ENCODE data around the gene VARS1.
"Not testable (repeated sequence)": the region's sequence is repeated elsewhere in the genome, so short reads cannot be mapped to it uniquely, and the experiment has no call there.

VARS1 gene

DNA sequence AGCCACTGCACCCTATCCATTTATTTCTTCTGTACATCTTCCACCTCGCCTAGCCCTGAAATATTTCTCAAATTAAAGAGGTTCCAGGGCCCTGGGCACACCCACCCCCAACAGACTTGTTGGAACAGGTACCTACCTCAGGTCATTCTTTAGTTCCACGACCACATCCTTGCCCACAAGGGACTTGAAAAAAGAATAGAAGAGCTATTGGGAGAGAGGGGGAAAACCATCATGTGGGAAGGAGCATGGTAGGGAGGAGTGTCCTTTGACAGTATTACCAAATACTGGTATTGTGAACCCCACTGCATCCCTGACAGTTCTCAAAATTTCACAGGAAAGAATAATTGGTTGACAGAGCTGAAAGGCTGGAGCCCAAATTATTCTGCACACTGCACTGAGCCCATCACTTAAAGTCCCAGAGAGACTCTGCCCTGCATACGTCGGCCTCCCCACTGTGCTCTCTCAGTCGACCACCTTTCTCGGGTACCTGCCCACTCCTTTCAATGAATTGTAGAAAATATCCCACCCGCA is 10.5 kb upstream of the VARS1 start:
- ChIA-PET CTCF (interaction anchor here (0.9 to 2.9 kb wide), 5 partner anchors 10 to 76 kb away, joined by 3 to 15 read pairs (median 6); partner anchors contain the start of gene VARS1), POLR2A (interaction anchor here (0.8 to 4.7 kb wide), 19 partner anchors 8 to 154 kb away, joined by 3 to 77 read pairs (median 7); partner anchors contain the start of genes C6orf47, GPANK1, HSPA1A and HSPA1B)
- DNase-seq (ENCODE audit: extremely low spot score) = no peak
- no peak for TF ChIP-seq NFRKB (IDR thresholded peaks at IDR 0.05)
- TF ChIP-seq CTBP1 (IDR thresholded peaks at IDR 0.05; ENCODE audit: borderline replicate concordance) = no peak
- no peak for TF ChIP-seq ARNT (IDR thresholded peaks at IDR 0.05)
- TF ChIP-seq TARDBP (IDR thresholded peaks at IDR 0.05) = no peak
- TF ChIP-seq, protein P1, sequence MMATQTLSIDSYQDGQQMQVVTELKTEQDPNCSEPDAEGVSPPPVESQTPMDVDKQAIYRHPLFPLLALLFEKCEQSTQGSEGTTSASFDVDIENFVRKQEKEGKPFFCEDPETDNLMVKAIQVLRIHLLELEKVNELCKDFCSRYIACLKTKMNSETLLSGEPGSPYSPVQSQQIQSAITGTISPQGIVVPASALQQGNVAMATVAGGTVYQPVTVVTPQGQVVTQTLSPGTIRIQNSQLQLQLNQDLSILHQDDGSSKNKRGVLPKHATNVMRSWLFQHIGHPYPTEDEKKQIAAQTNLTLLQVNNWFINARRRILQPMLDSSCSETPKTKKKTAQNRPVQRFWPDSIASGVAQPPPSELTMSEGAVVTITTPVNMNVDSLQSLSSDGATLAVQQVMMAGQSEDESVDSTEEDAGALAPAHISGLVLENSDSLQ (IDR thresholded peaks at IDR 0.05) = no peak
- no peak for TF ChIP-seq ZNF384 (IDR thresholded peaks at IDR 0.05)
- no peak for TF ChIP-seq SP1 (IDR thresholded peaks at IDR 0.05)
- TF ChIP-seq SUZ12 (IDR thresholded peaks at IDR 0.05) = no peak
- TF ChIP-seq L3MBTL2 (conservative IDR thresholded peaks at IDR 0.05) = no peak
- no peak for TF ChIP-seq FOXK2 (IDR thresholded peaks at IDR 0.05)
- no peak for TF ChIP-seq BHLHE40 (IDR thresholded peaks at IDR 0.05; ENCODE audit: borderline replicate concordance)
- no peak for TF ChIP-seq HDGF (IDR thresholded peaks at IDR 0.05; ENCODE audit: borderline replicate concordance)
- TF ChIP-seq FOXM1 (IDR thresholded peaks at IDR 0.05; ENCODE audit: borderline replicate concordance) = no peak
- TF ChIP-seq FOXA1 (IDR thresholded peaks at IDR 0.05) = no peak
- TF ChIP-seq ELF4 (IDR thresholded peaks at IDR 0.05) = no peak
- TF ChIP-seq LEF1 (IDR thresholded peaks at IDR 0.05; ENCODE audit: borderline replicate concordance) = no peak

DNA sequence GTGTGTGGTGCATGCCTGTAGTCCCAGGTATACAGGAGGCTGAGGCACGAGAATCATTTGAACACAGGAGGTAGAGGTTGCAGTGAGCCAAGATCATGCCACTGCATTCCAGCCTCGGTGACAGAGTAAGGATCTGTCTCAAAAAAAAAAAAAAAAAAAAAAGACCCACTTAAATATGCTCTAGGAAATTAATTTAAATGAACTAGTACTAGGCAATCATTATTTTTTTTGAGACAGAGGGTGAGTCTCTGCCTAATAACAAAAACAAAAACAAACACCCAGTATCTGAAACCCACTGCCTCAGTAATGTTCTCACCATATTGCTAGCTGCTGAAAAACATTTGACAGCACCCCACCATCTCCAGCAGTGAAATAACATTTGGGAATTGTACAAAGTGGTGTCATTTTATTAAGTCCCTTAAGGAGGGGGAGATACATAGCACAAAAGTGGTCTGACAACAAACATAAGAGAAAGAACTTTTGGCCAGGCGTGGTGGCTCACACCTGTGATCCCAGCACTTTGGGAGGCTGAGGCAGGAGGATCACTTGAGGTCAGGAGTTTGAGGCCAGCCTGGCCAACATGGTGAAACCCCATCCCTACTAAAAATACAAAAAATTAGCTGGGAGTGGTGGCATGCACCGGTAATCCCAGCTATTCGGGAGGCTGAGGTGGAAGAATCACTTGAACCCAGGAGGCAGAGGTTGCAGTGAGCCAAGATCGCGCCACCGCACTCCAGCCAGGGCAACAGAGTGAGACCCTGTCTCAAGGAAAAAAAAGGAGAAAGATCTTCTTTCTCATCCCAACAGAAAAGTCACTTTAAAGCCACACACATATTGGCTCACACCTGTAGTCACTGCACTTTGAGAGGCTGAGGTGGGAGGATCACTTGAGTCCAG is 5.7 kb upstream of the VARS1 start:
- POLR2A ChIA-PET = interaction anchor here (1.5 kb wide), 1 partner anchor 14 kb away, joined by 5 read pairs; the partner anchor contains the start of genes HSPA1A and HSPA1L
- CTCF ChIA-PET; DNase-seq (ENCODE audit: extremely low spot score): not testable (repeated sequence)

DNA sequence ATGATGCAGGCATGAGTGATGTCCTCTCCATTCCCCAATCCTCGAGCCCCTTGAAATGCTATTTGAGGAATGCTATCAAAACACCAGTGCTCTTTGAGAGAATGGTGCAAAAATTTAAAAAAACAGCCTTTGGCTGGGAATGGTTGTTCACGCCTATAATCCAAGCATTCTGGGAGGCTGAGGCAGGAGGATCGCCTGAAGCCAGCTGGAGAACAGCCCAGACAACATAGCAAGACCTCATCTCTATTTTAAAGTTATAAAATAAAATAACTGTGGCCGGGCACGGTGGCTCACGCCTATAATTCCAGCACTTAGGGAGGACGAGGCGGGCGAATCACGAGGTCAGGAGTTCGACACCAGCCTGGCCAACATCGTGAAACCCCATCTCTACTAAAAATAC is 4.2 kb upstream of the VARS1 start:
- no peak for DNase-seq (ENCODE audit: extremely low spot score)
- POLR2A ChIA-PET = interaction anchor here (1.0 to 5.6 kb wide), 4 partner anchors 7 to 27 kb away, joined by 4 to 77 read pairs (median 8); partner anchors contain the start of genes HSPA1A, HSPA1B, HSPA1L and LSM2
- TF ChIP-seq CTBP1 (IDR thresholded peaks at IDR 0.05; ENCODE audit: borderline replicate concordance) (no peak), SP1 (IDR thresholded peaks at IDR 0.05) (no peak), HDGF (IDR thresholded peaks at IDR 0.05; ENCODE audit: borderline replicate concordance) (no peak), L3MBTL2 (conservative IDR thresholded peaks at IDR 0.05) (no peak), ELF4 (IDR thresholded peaks at IDR 0.05) (no peak), BHLHE40 (IDR thresholded peaks at IDR 0.05; ENCODE audit: borderline replicate concordance) (no peak), FOXK2 (IDR thresholded peaks at IDR 0.05) (no peak), LEF1 (IDR thresholded peaks at IDR 0.05; ENCODE audit: borderline replicate concordance) (no peak), TARDBP (IDR thresholded peaks at IDR 0.05) (no peak), FOXA1 (IDR thresholded peaks at IDR 0.05) (no peak), ZNF384 (IDR thresholded peaks at IDR 0.05) (no peak), FOXM1 (IDR thresholded peaks at IDR 0.05; ENCODE audit: borderline replicate concordance) (no peak), SUZ12 (IDR thresholded peaks at IDR 0.05) (no peak), ARNT (IDR thresholded peaks at IDR 0.05) (no peak), NFRKB (IDR thresholded peaks at IDR 0.05) (no peak)
- TF ChIP-seq, protein P1 (IDR thresholded peaks at IDR 0.05) = no peak
- CTCF ChIA-PET = no interaction called here

DNA sequence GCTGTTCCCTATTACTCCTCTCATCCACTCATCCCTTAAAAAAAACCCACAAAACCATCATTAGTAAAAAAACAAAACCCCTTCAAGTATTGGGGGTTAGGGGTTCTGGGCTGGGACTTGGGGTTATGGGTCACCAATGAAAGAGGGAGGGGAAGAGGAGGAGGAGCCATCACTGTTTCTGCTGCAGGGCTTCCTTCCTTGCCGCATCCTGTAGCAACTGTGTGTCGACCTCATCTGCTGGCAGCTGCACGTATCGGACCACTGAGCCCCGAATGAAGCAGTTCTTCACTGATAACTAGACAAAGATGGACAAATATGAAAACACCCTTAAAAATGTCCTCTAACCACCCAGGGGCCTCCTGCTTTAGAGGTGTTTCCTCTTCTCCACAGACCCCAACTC is 2.0 kb upstream of the VARS1 start:
- POLR2A ChIA-PET = interaction anchor here (1.4 to 5.6 kb wide), 2 partner anchors 10 to 33 kb away, joined by 4 to 77 read pairs; partner anchors contain the start of gene LSM2
- CTCF ChIA-PET = no interaction called here
- TF ChIP-seq ELF4 (IDR thresholded peaks at IDR 0.05) (no peak), SUZ12 (IDR thresholded peaks at IDR 0.05) (no peak), ARNT (IDR thresholded peaks at IDR 0.05) (no peak), NFRKB (IDR thresholded peaks at IDR 0.05) (no peak), FOXA1 (IDR thresholded peaks at IDR 0.05) (no peak), HDGF (IDR thresholded peaks at IDR 0.05; ENCODE audit: borderline replicate concordance) (no peak), L3MBTL2 (conservative IDR thresholded peaks at IDR 0.05) (no peak), BHLHE40 (IDR thresholded peaks at IDR 0.05; ENCODE audit: borderline replicate concordance) (no peak), CTBP1 (IDR thresholded peaks at IDR 0.05; ENCODE audit: borderline replicate concordance) (no peak), ZNF384 (IDR thresholded peaks at IDR 0.05) (no peak)
- TF ChIP-seq, protein P1 (IDR thresholded peaks at IDR 0.05) = no peak

DNA sequence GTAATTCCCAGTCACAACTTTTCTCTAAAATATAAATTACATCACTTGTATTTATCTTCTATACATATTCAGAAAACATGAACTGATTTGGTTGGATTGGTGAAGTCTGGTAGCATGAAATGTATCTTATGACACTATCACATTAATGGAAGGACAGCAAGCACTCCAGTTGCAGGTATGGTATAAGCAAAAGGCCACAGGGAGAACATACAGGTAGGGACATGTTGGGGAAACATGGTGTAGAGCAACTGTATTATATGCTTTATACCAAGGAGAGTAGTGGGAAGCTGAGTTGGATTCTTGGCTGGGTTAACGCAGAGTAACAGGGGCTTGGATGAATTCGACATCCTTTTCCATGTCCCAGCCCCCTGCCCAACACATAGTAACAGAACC is 1.4 kb upstream of the VARS1 start:
- POLR2A ChIA-PET = interaction anchor here (1.4 to 5.6 kb wide), 7 partner anchors 10 to 132 kb away, joined by 4 to 77 read pairs (median 11); partner anchors contain the start of genes GPANK1, HSPA1A, HSPA1L and LSM2
- no peak for TF ChIP-seq ARNT (IDR thresholded peaks at IDR 0.05)
- TF ChIP-seq SUZ12 (IDR thresholded peaks at IDR 0.05) = no peak
- no peak for TF ChIP-seq FOXK2 (IDR thresholded peaks at IDR 0.05)
- TF ChIP-seq FOXA1 (IDR thresholded peaks at IDR 0.05) = no peak
- no peak for TF ChIP-seq TARDBP (IDR thresholded peaks at IDR 0.05)
- TF ChIP-seq ELF4 (IDR thresholded peaks at IDR 0.05) = no peak
- TF ChIP-seq LEF1 (IDR thresholded peaks at IDR 0.05; ENCODE audit: borderline replicate concordance) = no peak
- TF ChIP-seq ZNF384 (IDR thresholded peaks at IDR 0.05) = no peak
- no peak for TF ChIP-seq FOXM1 (IDR thresholded peaks at IDR 0.05; ENCODE audit: borderline replicate concordance)
- no peak for TF ChIP-seq HDGF (IDR thresholded peaks at IDR 0.05; ENCODE audit: borderline replicate concordance)
- TF ChIP-seq SP1 (IDR thresholded peaks at IDR 0.05) = no peak
- TF ChIP-seq, protein P1 (IDR thresholded peaks at IDR 0.05) = no peak
- no peak for TF ChIP-seq CTBP1 (IDR thresholded peaks at IDR 0.05; ENCODE audit: borderline replicate concordance)
- no peak for TF ChIP-seq NFRKB (IDR thresholded peaks at IDR 0.05)
- no peak for DNase-seq (ENCODE audit: extremely low spot score)
- CTCF ChIA-PET = interaction anchor here (0.6 to 1.2 kb wide), 2 partner anchors 13 to 28 kb away, joined by 3 read pairs; no protein-coding TSS in a partner anchor

More for the DNA sequence above, 2.0 kb upstream of the VARS1 start:
- no peak for DNase-seq (ENCODE audit: extremely low spot score)
